Endodermal cell (in vitro differentiated cells): ENCODE results near the gene AMBRA1. TPM values are rescaled to one million over a fixed set of nuclear protein-coding genes. Genes with fewer than 3 reads are reported as not detected.

Experiments used
- DNase-seq: peaks from one replicate; pipeline ENCODE4 v3.0.0-alpha.2; 2017
- H3K27ac ChIP-seq: 2 replicates; pipeline ENCODE4 v1.5.1; 2013; ENCODE audit warnings: mild to moderate bottlenecking, low read depth, low read length, moderate library complexity
- H3K27me3 ChIP-seq: 2 replicates; pipeline ENCODE4 v1.6.1; 2013; ENCODE audit warnings: mild to moderate bottlenecking, low read length, moderate library complexity; ENCODE audit not compliant: insufficient read depth, control insufficient read depth, poor library complexity, severe bottlenecking
- H3K36me3 ChIP-seq: 2 replicates; pipeline ENCODE4 v1.7.0; 2013; ENCODE audit warnings: mild to moderate bottlenecking, low read length, moderate library complexity; ENCODE audit not compliant: control insufficient read depth, insufficient read depth
- H3K4me1 ChIP-seq: one replicate; pipeline ENCODE4 v1.7.0; 2013; ENCODE audit warnings: low read length; ENCODE audit not compliant: control insufficient read depth, insufficient read depth
- H3K4me3 ChIP-seq: 2 replicates; pipeline ENCODE4 v1.5.1; 2013; ENCODE audit warnings: mild to moderate bottlenecking, low read length, moderate library complexity
- H3K9ac ChIP-seq: 2 replicates; pipeline ENCODE4 v1.6.1; 2013; ENCODE audit warnings: mild to moderate bottlenecking, low read length, moderate library complexity; ENCODE audit not compliant: poor library complexity, severe bottlenecking; ENCODE audit errors: extremely low read depth
- H3K9me3 ChIP-seq: 2 replicates; pipeline ENCODE4 v1.6.1; 2013; ENCODE audit warnings: mild to moderate bottlenecking, low read length, moderate library complexity; ENCODE audit not compliant: control insufficient read depth
- H3K27ac Mint-ChIP-seq: 2 replicates; pipeline ENCODE4 v1.8.0; 2020; ENCODE audit warnings: mixed read lengths
- H3K27me3 Mint-ChIP-seq: 2 replicates; pipeline ENCODE4 v1.8.0; 2021; ENCODE audit warnings: mild to moderate bottlenecking, mixed read lengths; ENCODE audit not compliant: insufficient read depth
- H3K36me3 Mint-ChIP-seq: 2 replicates; pipeline ENCODE4 v1.8.0; 2020; ENCODE audit warnings: low read depth, mixed read lengths
- H3K4me1 Mint-ChIP-seq: 2 replicates; pipeline ENCODE4 v1.8.0; 2020; ENCODE audit warnings: mixed read lengths
- H3K4me3 Mint-ChIP-seq: 2 replicates; pipeline ENCODE4 v1.8.0; 2020; ENCODE audit warnings: mild to moderate bottlenecking, moderate library complexity, mixed read lengths
- H3K9me3 Mint-ChIP-seq: 2 replicates; pipeline ENCODE4 v1.8.0; 2020; ENCODE audit warnings: mild to moderate bottlenecking, mixed read lengths
- WGBS, 2 experiments: methylation state at CpG; one replicate each; pipeline versions ENCODE4 v1.1.5 to v1.1.7; 2013; ENCODE audit warnings: missing lambda C conversion rate in 2 of 2, mixed read lengths in 1 of 2; ENCODE audit not compliant: insufficient coverage in 1 of 2, insufficient read length in 1 of 2; 5-methylcytosine and 5-hydroxymethylcytosine counted together
- total RNA-seq, 2 donors: library from RNA; stranded (reverse); fragmentation: NEBNext Ultra II Directional in 1 of 2; extraction: Animal tissue kit (Norgen Biotek cat#: 25700) in 1 of 2; gene quantifications; 2 replicates in 1 of 2; 3 replicates in 1 of 2; pipeline ENCODE4 v1.2.1, GENCODE V29; 2021
- TF ChIP-seq, protein P1 (sequence below): fragments of 200-600 bp; sonication (generic); conservative IDR thresholded peaks from 2 replicates; pipeline ENCODE4 v1.5.0; 2021; ENCODE audit warnings: antibody characterized with exemption, mild to moderate bottlenecking

Gene AMBRA1
- total RNA-seq, 2 donors from 2014 or later, result 54.5 to 67.8 TPM

GRCh38 chr11:46359953-46360352, 233.9 kb downstream of the AMBRA1 start:
- Histone ChIP-seq H3K27me3 (no peaks in the 10 kb centered on the region), H3K4me1 (peaks cover 6% of the 10 kb centered on the region), H3K9me3 (no peaks in the 10 kb centered on the region), H3K36me3 (no peaks in the 10 kb centered on the region), H3K27ac (no peak overlapping the region), H3K9ac (no peak overlapping the region), H3K4me3 (no peak overlapping the region)
- TF ChIP-seq, protein P1, sequence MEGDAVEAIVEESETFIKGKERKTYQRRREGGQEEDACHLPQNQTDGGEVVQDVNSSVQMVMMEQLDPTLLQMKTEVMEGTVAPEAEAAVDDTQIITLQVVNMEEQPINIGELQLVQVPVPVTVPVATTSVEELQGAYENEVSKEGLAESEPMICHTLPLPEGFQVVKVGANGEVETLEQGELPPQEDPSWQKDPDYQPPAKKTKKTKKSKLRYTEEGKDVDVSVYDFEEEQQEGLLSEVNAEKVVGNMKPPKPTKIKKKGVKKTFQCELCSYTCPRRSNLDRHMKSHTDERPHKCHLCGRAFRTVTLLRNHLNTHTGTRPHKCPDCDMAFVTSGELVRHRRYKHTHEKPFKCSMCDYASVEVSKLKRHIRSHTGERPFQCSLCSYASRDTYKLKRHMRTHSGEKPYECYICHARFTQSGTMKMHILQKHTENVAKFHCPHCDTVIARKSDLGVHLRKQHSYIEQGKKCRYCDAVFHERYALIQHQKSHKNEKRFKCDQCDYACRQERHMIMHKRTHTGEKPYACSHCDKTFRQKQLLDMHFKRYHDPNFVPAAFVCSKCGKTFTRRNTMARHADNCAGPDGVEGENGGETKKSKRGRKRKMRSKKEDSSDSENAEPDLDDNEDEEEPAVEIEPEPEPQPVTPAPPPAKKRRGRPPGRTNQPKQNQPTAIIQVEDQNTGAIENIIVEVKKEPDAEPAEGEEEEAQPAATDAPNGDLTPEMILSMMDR, result no peak
- H3K4me1 Mint-ChIP-seq, result peaks cover 26% of the 10 kb centered on the region
- DNase-seq, result no peak
- no CpG with 5 or more reads among the region's 1 CpG for WGBS, 2 experiments
- no peak overlapping the region for H3K4me3 Mint-ChIP-seq
- no peaks in the 10 kb centered on the region for H3K27me3 Mint-ChIP-seq
- H3K27ac Mint-ChIP-seq, result no peak overlapping the region
- H3K9me3 Mint-ChIP-seq, result no peaks in the 10 kb centered on the region
- no peaks in the 10 kb centered on the region for H3K36me3 Mint-ChIP-seq

DNA sequence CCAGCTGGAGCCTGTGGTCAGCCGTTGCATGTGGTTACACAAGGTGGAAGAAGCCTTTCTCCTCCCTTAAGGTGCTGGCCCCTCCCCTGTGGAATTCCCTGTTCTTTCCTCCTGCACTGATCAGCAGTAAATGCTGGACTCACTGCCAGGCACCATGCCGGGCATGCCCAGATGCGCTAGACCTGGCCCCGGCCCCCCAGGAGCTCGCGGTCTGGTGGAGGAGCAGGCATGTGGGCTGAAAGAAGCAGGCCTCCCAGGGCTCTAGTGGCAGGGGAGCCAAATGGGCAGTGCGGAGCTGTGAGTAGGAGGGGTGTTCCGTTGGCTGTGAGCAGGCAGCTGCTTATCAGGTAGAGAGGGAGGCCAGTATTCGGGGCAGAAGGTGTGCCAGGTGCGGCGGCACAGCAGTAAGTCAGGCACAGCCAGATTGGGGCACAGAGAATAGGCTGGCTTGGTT, 236.3 kb downstream of the AMBRA1 start:
- Histone ChIP-seq H3K4me3 (no peak overlapping the region), H3K27ac (no peak overlapping the region), H3K9ac (no peak overlapping the region), H3K9me3 (no peaks in the 10 kb centered on the region), H3K27me3 (no peaks in the 10 kb centered on the region), H3K36me3 (no peaks in the 10 kb centered on the region), H3K4me1 (peaks cover 6% of the 10 kb centered on the region)
- WGBS, 2 experiments, result 90 to 91% methylated on average over 9 to 11 of the region's 11 CpGs
- H3K27ac Mint-ChIP-seq, result no peak overlapping the region
- peaks cover 4% of the 10 kb centered on the region for H3K36me3 Mint-ChIP-seq
- no peaks in the 10 kb centered on the region for H3K27me3 Mint-ChIP-seq
- H3K9me3 Mint-ChIP-seq, result no peaks in the 10 kb centered on the region
- TF ChIP-seq, protein P1, result no peak
- no peak overlapping the region for H3K4me3 Mint-ChIP-seq
- H3K4me1 Mint-ChIP-seq, result peaks cover 25% of the 10 kb centered on the region
- DNase-seq, result no peak

GRCh38 chr11:46356924-46357482, 236.8 kb downstream of the AMBRA1 start:
- H3K27ac ChIP-seq, result no peak overlapping the region
- TF ChIP-seq, protein P1, result no peak

More at GRCh38 chr11:46356924-46357482, 236.8 kb downstream of the AMBRA1 start:
- no peak overlapping the region for H3K4me3 ChIP-seq
- no peak overlapping the region for H3K9ac ChIP-seq
- peak overlapping the region; percentile 8 for H3K27ac Mint-ChIP-seq
- no peak for DNase-seq
- H3K4me3 Mint-ChIP-seq, result no peak overlapping the region
- no peaks in the 10 kb centered on the region for H3K27me3 Mint-ChIP-seq
- no peaks in the 10 kb centered on the region for H3K27me3 ChIP-seq
- H3K36me3 Mint-ChIP-seq, result peaks cover 4% of the 10 kb centered on the region
- 87 to 90% methylated on average over 4 to 7 of the region's 7 CpGs for WGBS, 2 experiments
- H3K36me3 ChIP-seq, result no peaks in the 10 kb centered on the region
- H3K4me1 Mint-ChIP-seq, result peaks cover 25% of the 10 kb centered on the region
- peaks cover 6% of the 10 kb centered on the region for H3K4me1 ChIP-seq
- H3K9me3 Mint-ChIP-seq, result no peaks in the 10 kb centered on the region
- H3K9me3 ChIP-seq, result no peaks in the 10 kb centered on the region
